NCI-H2227 treated with DMSO at 0.1 percent for 48 hours (cell line): ENCODE data around the gene BCAM.
A peak's percentile ranks its signal among the peaks of the same experiment; 100 is the strongest.
"Not testable (repeated sequence)": the region's sequence is repeated elsewhere in the genome, so short reads cannot be mapped to it uniquely, and the experiment has no call there.

ENCODE experiments used
- DNase-seq: peaks from one replicate; lab custom pipeline; 2025; lab: John Stamatoyannopoulos, UW

BCAM gene, protein sequence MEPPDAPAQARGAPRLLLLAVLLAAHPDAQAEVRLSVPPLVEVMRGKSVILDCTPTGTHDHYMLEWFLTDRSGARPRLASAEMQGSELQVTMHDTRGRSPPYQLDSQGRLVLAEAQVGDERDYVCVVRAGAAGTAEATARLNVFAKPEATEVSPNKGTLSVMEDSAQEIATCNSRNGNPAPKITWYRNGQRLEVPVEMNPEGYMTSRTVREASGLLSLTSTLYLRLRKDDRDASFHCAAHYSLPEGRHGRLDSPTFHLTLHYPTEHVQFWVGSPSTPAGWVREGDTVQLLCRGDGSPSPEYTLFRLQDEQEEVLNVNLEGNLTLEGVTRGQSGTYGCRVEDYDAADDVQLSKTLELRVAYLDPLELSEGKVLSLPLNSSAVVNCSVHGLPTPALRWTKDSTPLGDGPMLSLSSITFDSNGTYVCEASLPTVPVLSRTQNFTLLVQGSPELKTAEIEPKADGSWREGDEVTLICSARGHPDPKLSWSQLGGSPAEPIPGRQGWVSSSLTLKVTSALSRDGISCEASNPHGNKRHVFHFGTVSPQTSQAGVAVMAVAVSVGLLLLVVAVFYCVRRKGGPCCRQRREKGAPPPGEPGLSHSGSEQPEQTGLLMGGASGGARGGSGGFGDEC

DNA sequence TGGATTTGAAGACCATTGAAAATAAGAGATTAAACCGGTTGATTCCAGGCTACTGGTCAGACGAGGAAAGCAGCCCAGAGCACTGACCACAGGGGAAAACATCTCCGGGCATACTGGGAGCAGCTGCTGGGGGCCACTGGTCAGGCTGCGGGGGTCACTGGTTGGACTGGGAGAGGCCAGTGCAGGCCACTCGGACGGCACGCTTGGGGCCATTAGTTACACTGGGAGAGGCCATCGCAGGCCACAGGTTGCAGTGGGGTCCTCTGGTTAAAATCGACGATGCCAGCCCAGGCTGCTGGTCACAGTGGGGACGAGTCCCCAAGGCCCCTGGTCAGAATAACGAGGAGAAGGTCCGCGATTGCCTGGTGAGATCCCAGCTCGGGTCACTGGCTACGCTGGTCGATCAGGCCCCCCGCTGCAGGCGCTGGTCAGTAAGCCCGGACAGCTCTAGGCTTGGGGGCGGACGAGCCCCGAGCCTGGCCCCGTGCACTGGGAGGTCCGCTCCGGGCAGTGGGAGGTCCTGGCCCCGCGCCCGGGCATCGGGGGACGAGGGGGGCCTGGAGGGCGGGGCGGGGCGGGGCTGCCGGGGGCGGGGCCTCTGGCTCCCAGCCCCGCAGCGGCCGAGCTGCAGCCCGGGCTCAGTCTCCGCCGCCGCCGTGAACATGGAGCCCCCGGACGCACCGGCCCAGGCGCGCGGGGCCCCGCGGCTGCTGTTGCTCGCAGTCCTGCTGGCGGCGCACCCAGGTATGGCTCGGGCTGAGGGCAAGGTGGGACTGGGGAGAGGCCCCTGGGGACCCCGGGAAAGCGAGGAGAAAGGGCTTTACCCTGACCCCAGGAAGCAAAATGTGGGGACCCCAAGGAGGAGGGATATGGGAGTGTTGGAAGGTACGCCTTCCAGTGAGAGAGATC, at the start of gene BCAM:
Gene BCAM (plus strand): TSS at position 641 of the 909 bp plus-strand sequence. CDS start 22 bp downstream, at position 663.
- no peak for DNase-seq

DNA sequence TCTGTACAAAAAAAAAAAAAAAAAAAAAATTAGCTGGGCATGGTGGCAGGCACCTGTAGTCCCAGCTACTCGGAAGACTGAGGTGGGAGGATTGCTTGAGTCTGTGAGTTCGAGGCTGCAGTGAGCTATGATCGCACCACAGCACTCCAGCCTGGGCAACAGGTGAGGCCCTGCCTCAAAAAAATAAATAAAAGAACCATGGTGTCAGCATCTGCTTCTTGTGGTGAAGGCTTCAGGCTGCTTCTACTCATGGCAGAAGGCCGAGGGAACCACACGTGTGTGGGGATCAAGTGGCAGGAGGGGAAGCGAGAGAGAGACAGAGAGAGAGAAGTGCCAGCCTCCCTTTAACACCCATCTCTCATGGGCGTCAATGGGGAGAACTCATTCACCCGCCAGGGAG, 46.9 kb upstream of the BCAM start:
- no peak for DNase-seq

GRCh38 chr19:44765033-44765948, 43.6 kb upstream of the BCAM start:
- DNase-seq: no peak

DNA sequence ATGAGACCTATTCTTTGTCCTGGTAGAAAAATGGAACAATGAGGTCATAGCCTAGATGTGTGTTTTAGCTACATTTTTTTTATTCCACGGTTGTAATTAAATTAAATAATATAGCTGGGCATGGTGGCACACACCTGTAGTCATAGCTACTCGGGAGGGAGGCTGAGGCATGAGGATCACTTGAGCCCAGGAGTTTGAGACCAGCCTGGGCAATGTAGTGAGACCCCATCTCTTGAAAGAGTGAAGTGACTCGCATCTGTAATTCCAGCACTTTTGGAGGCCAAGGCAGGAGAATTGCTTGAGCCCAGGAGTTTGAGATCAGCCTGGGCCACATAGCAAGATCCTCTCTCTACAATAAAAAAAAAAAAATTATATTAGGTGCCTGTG, 43.0 kb upstream of the BCAM start:
- no peak for DNase-seq

- DNase-seq: no peak
Observed at GRCh38 chr19:44767295-44768180, 41.4 kb upstream of the BCAM start.

DNA sequence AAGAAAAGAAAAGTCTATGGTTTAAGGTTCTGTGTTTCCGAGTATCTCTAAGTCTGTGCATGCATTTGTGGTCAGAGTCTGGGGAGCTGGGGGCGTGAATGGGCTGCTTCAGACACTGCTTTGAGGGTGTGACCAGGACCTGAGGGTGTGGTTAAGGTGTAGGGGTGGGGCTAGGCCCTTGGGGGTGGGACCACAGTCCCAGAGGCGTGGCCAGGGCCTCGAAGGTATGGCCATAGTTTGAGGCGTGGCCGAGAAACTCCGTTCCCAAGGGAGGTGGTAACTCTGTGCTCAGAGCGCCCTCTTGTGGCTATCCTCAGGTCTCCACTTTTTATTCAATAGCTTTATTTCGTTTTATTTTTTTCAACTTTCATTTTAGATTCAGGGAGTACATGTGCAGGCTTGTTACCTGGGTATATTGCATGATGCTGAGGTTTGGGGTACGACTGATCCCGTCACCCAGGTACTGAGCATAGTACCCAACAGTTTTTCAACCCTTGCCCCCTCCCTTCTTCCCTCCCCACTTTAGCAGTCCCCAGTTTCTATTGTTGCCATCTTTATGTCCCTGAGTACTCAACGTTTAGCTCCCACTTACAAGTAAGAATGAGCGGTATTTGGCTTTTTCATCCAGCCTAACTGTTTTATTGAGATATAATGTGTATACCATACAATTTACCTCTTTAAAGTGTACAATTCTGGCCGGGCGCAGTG, 38.2 kb upstream of the BCAM start:
- peak; percentile 58 for DNase-seq

- DNase-seq: not testable (repeated sequence)
Observed at GRCh38 chr19:44772144-44772543, 36.8 kb upstream of the BCAM start.

DNA sequence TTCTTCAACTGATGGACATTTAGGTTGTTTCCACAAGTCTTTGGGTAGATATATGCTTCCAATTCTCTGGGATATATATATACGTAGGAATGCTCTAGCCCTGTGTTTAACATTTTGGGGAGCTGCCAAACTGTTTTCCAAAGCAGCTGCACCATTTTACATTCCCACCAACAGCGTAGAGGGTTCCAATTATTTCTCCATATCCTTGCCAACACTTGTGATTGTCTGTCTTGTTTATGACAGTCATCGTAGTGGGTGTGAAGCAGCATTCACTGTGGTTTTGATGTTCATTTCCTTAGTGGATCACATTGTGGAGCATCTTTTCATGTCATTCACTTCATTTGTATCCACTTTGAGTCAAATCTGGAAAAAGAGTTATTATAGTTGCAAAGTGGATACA, 35.9 kb upstream of the BCAM start:
- no peak for DNase-seq

DNA sequence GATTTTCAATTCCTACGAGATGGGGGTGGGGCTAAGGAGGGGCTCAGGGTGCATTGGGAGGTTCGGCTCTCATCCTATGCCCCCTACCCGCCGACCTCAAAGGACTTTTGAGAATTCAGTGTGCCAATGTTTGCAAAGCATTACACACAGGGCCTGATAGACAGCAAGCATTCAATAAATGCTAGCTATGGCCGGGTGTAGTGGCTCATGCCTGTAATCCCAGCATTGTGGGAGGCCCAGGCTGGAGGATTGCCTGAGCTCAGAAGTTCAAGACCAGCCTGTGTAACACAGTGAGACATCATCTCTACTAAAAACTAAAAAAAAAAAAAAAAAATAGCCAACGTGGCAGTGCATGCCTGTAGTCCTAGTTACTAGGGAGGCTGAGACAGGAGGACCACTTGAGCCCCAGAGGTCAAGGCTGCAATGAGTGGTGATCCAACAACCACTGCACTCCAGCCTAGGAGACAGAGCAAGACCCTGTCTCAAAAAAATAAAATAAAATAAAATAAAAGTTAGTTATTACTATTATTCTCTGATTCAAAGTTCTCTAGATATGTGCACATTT, 33.1 kb upstream of the BCAM start:
- DNase-seq: no peak

GRCh38 chr19:44776402-44777096, 32.4 kb upstream of the BCAM start:
- no peak for DNase-seq

DNA sequence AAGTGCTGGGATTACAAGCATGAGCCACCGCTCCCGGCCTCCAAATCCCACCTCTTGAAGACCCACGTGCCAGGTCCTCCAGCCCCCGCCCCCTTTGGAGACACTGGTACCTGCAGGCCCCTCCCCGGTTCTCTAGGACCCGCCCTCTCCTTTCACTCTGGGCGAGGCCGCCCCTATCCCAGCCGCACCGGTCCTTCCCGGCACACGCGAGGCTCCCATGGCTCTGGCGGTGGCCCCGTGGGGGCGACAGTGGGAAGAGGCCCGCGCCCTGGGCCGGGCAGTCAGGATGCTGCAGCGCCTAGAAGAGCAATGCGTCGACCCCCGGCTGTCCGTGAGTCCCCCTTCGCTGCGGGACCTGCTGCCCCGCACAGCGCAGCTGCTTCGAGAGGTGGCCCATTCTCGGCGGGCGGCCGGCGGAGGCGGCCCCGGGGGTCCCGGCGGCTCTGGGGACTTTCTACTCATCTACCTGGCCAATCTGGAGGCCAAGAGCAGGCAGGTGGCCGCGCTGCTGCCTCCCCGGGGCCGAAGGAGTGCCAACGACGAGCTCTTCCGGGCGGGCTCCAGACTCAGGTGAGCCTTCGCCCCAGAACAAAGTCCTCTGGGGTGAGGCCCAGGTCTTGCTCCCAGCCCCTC, 31.1 kb upstream of the BCAM start, which contains the start of gene CBLC:
Gene CBLC (plus strand): TSS at position 176 of the 633 bp plus-strand sequence. CDS start 42 bp downstream, at position 218.
- no peak for DNase-seq

DNA sequence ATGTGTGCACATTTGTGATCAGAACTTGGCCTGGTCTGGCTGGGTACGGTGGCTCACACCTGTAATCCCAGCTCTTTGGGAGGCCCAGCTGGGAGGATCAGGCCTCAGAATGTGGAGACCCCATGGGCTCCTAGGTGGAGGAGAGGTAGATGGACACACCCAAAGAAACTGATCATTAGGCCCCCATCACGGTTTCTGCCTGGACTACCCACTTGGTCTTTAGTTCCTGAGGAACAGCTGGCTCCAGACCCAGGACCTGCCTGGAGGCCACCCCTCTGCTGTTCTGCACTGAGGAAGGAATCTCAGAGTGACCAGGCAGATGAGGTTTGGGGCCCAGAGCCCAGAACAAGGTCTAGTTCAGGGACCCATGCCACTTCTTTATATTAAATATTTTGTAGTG, 29.8 kb upstream of the BCAM start:
- no peak for DNase-seq

DNA sequence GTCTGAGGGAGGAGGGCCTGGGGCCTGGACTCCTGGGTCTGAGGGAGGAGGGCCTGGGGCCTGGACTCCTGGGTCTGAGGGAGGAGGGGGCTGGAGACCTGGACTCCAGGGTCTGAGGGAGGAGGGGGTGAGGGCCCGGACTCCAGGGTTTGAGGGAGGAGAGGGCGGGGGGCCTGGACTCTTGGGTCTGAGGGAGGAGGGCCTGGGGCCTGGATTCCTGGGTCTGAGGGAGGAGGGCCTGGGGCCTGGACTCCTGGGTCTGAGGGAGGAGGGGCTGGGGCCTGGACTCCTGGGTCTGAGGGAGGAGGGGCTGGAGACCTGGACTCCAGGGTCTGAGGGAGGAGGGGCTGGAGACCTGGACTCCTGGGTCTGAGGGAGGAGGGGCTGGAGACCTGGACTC, 27.2 kb upstream of the BCAM start:
- not testable (repeated sequence) for DNase-seq

DNA sequence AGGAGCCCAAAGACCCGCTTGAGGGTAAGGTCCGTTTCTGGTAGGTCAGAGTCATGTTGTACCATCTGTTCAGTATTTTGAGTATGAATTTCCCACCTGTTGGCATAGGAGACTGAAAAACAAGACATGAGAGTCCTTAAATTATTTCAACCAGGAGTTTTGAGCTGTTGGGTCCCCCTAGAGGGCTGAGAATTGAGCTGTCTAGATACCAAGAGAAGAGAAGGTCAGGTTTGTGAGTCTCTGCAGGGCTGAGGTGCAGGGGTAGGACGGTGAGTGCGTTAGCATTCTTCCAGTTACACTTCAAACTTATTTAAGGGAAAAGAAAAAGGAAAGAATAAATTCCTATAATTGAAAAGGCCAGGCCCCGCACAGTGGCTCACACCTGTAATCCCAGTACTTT, 26.2 kb upstream of the BCAM start:
- DNase-seq: no peak

GRCh38 chr19:44783545-44783944, 25.4 kb upstream of the BCAM start:
- DNase-seq: no peak

DNA sequence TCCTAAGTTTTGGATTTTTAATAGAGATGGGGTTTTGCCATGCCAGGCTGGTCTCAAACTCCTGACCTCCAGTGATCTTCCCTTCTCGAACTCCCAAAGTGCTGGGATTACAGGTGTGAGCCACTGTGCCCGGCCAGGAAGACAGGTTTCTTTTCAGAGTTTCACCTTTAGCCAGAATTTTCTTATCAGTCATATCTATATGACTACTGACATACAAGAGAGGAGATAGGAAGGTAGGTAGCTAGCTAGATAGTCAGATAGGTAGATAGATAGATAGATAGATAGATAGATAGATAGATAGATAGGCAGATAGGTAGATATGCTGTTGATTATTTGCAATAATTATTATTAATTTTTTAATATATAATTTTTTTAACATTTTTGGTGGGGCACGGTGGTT, 23.6 kb upstream of the BCAM start:
- no peak for DNase-seq

- DNase-seq: no peak
Observed at GRCh38 chr19:44785993-44786392, 22.9 kb upstream of the BCAM start.

- DNase-seq: no peak
Observed at GRCh38 chr19:44788971-44789370, 19.9 kb upstream of the BCAM start.
